H1 (cell line): ENCODE data around the gene WDR91. TPM values are rescaled to one million over a fixed set of nuclear protein-coding genes. Genes with fewer than 3 reads are reported as not detected.

ENCODE experiments used
- CTCF ChIA-PET: fragments of 300-600 bp; sonication (Branson Sonifier 250); formaldehyde crosslinking; loops from one replicate; lab custom pipeline; 2021; ENCODE audit not compliant: partially characterized antibody; lab: Charles Lee
- POLR2A ChIA-PET: fragments of 300-600 bp; sonication (Branson Sonifier 250); formaldehyde crosslinking; loops from one replicate; lab custom pipeline; 2021; ENCODE audit warnings: inconsistent platforms; ENCODE audit not compliant: partially characterized antibody; lab: Charles Lee
- DNase-seq, 2 experiments: peaks; one replicate each; pipeline versions ENCODE4 v3.0.0 to v3.0.0-alpha.2; 2010 to 2022; ENCODE audit warnings: low spot score in 2 of 2, low read depth in 1 of 2, mixed read lengths in 1 of 2
- FAIRE-seq: peaks from 2 replicates; lab custom pipeline; 2011; peaks lifted over from hg19 to GRCh38; lab: Jason Lieb, UNC
- H2AFZ ChIP-seq: 2 replicates; pipeline ENCODE4 v1.8.1; 2012; ENCODE audit warnings: low read length, inconsistent platforms
- H2AK5ac ChIP-seq: 2 replicates; pipeline ENCODE4 v1.6.1; 2013; ENCODE audit warnings: low read depth, low read length
- H2BK120ac ChIP-seq: replicated peaks from 2 replicates; pipeline ENCODE3; 2013; ENCODE audit warnings: low read depth, low read length, inconsistent platforms
- H2BK12ac ChIP-seq: 2 replicates; pipeline ENCODE4 v1.6.1; 2013; ENCODE audit warnings: low read depth, low read length
- H2BK15ac ChIP-seq: 2 replicates; pipeline ENCODE4 v1.6.1; 2013; ENCODE audit warnings: low read length
- H2BK20ac ChIP-seq: 2 replicates; pipeline ENCODE4 v1.6.1; 2013; ENCODE audit warnings: low read length
- H2BK5ac ChIP-seq: 2 replicates; pipeline ENCODE4 v1.6.1; 2013; ENCODE audit warnings: low read depth, low read length
- H3K14ac ChIP-seq: 2 replicates; pipeline ENCODE4 v1.6.1; 2013; ENCODE audit warnings: inconsistent platforms; ENCODE audit not compliant: insufficient read length
- H3K18ac ChIP-seq: 2 replicates; pipeline ENCODE4 v1.6.1; 2013; ENCODE audit warnings: low read length; ENCODE audit errors: extremely low read depth
- H3K23ac ChIP-seq: 2 replicates; pipeline ENCODE4 v1.6.1; 2013; ENCODE audit warnings: inconsistent platforms; ENCODE audit not compliant: insufficient read length
- H3K23me2 ChIP-seq: 2 replicates; pipeline ENCODE4 v1.6.1; 2013; ENCODE audit warnings: low read depth, low read length
- H3K27ac ChIP-seq: 2 replicates; pipeline ENCODE4 v1.6.1; 2011; ENCODE audit warnings: low read depth, low read length, inconsistent platforms
- H3K27me3 ChIP-seq, 4 experiments: replicated peaks in 1 of 4; 1 replicate in 1 of 4; 2 replicates in 3 of 4; pipeline versions ENCODE4 v1.6.1 to v1.8.1; 2011 to 2013; ENCODE audit warnings: low read length in 3 of 4, mild to moderate bottlenecking in 3 of 4, inconsistent platforms in 2 of 4, mixed read lengths in 2 of 4, moderate library complexity in 1 of 4; ENCODE audit not compliant: control insufficient read depth in 3 of 4, insufficient read depth in 3 of 4; ENCODE audit errors: extremely low read depth in 1 of 4
- H3K36me3 ChIP-seq, 4 experiments: 2 replicates each; pipeline versions ENCODE4 v1.6.1 to v1.8.1; 2011 to 2013; ENCODE audit warnings: mild to moderate bottlenecking in 4 of 4, low read length in 3 of 4, moderate library complexity in 2 of 4, control low read depth in 1 of 4, inconsistent platforms in 1 of 4; ENCODE audit not compliant: insufficient read depth in 4 of 4, control insufficient read depth in 2 of 4
- H3K4ac ChIP-seq: replicated peaks from 2 replicates; pipeline ENCODE3; 2013; ENCODE audit warnings: low read length, low read depth, mixed read lengths, inconsistent platforms; ENCODE audit not compliant: insufficient read length
- H3K4me1 ChIP-seq, 4 experiments: replicated peaks in 1 of 4; 1 replicate in 1 of 4; 2 replicates in 3 of 4; pipeline versions ENCODE4 v1.6.1 to v1.8.1; 2011 to 2013; ENCODE audit warnings: low read length in 3 of 4, inconsistent platforms in 2 of 4, mixed read lengths in 1 of 4; ENCODE audit not compliant: insufficient read depth in 4 of 4, control insufficient read depth in 3 of 4
- H3K4me2 ChIP-seq, 2 experiments: 2 replicates each; pipeline versions ENCODE4 v1.6.1 to v1.8.1; 2011 to 2013; ENCODE audit warnings: low read depth in 2 of 2, low read length in 2 of 2, control low read depth in 1 of 2, inconsistent platforms in 1 of 2, mild to moderate bottlenecking in 1 of 2; ENCODE audit not compliant: insufficient read depth in 1 of 2
- H3K4me3 ChIP-seq, 4 experiments: fragments of 200-600, 300-600 bp in 1 of 4; sonication (generic), shearing (Covaris generic), sonication (Bioruptor Twin) in 1 of 4; 2 replicates each; pipeline versions ENCODE4 v1.5.1 to v1.8.1; 2011 to 2016; ENCODE audit warnings: low read length in 4 of 4, low read depth in 3 of 4, control low read depth in 2 of 4, inconsistent platforms in 2 of 4, mild to moderate bottlenecking in 2 of 4, mixed read lengths in 1 of 4, moderate library complexity in 1 of 4; ENCODE audit not compliant: insufficient read depth in 2 of 4; ENCODE audit errors: extremely low read depth in 1 of 4
- H3K56ac ChIP-seq: replicated peaks from 2 replicates; pipeline ENCODE3; 2013; ENCODE audit warnings: low read depth, mild to moderate bottlenecking, mixed read lengths, low read length, inconsistent platforms; ENCODE audit not compliant: insufficient read length
- H3K79me1 ChIP-seq: 2 replicates; pipeline ENCODE4 v1.6.1; 2013; ENCODE audit warnings: low read depth, low read length, control low read depth
- H3K79me2 ChIP-seq, 2 experiments: 2 replicates each; pipeline versions ENCODE4 v1.6.1 to v1.8.1; 2012 to 2013; ENCODE audit warnings: low read length in 2 of 2, mild to moderate bottlenecking in 2 of 2, inconsistent platforms in 1 of 2; ENCODE audit not compliant: insufficient read depth in 2 of 2, control insufficient read depth in 1 of 2
- H3K9ac ChIP-seq, 4 experiments: replicated peaks in 1 of 4; 1 replicate in 1 of 4; 2 replicates in 3 of 4; pipeline versions ENCODE4 v1.6.1 to v1.8.1; 2011 to 2013; ENCODE audit warnings: low read depth in 3 of 4, low read length in 3 of 4, control low read depth in 2 of 4, mild to moderate bottlenecking in 2 of 4, moderate library complexity in 2 of 4, inconsistent platforms in 1 of 4; ENCODE audit errors: extremely low read depth in 1 of 4
- H3K9me3 ChIP-seq, 2 experiments: 2 replicates each; pipeline versions ENCODE4 v1.6.1 to v1.8.1; 2012 to 2013; ENCODE audit warnings: mild to moderate bottlenecking in 2 of 2, moderate library complexity in 2 of 2, control low read depth in 1 of 2, inconsistent platforms in 1 of 2, low read depth in 1 of 2, low read length in 1 of 2, mixed read lengths in 1 of 2; ENCODE audit not compliant: insufficient read depth in 2 of 2
- H4K20me1 ChIP-seq, 2 experiments: replicated peaks in 1 of 2; 2 replicates each; pipeline versions ENCODE3 to v1.8.1; 2011 to 2013; ENCODE audit warnings: inconsistent platforms in 2 of 2, low read length in 2 of 2, mild to moderate bottlenecking in 1 of 2; ENCODE audit not compliant: insufficient read depth in 2 of 2, control insufficient read depth in 1 of 2
- H4K5ac ChIP-seq: 2 replicates; pipeline ENCODE4 v1.6.1; 2013; ENCODE audit warnings: low read length, low read depth, mixed read lengths, inconsistent platforms; ENCODE audit not compliant: insufficient read length
- H4K8ac ChIP-seq: 2 replicates; pipeline ENCODE4 v1.8.0; 2013; ENCODE audit warnings: mild to moderate bottlenecking, moderate library complexity, low read length, inconsistent platforms; ENCODE audit not compliant: insufficient read depth; ENCODE audit errors: extremely low read depth
- H4K91ac ChIP-seq: replicated peaks from 2 replicates; pipeline ENCODE3; 2013; ENCODE audit warnings: low read length, mixed read lengths, inconsistent platforms; ENCODE audit not compliant: insufficient read length
- ATF2 ChIP-seq: IDR thresholded peaks from 2 replicates; pipeline ENCODE4 v1.6.1; 2012; ENCODE audit warnings: low read length, inconsistent platforms
- POLR2A ChIP-seq, 2 experiments: IDR thresholded peaks; 1 replicate in 1 of 2; 2 replicates in 1 of 2; pipeline ENCODE4 v1.6.1; 2011; ENCODE audit warnings: low read depth in 2 of 2, low read length in 2 of 2, mild to moderate bottlenecking in 2 of 2; ENCODE audit errors: control extremely low read depth in 1 of 2
- WGBS, 2 experiments: shearing (Covaris generic) in 1 of 2; methylation state at CpG; one replicate each; pipeline versions ENCODE4 v1.1.6 to v1.1.7; 2013 to 2015; ENCODE audit warnings: low lambda C conversion rate in 2 of 2, mixed read lengths in 2 of 2, inconsistent platforms in 1 of 2, low coverage in 1 of 2, missing lambda C conversion rate in 1 of 2; ENCODE audit not compliant: insufficient replicate concordance in 2 of 2, insufficient coverage in 1 of 2, insufficient read length in 1 of 2; ENCODE audit errors: extremely low coverage in 1 of 2, missing lambda C conversion rate in 1 of 2; 5-methylcytosine and 5-hydroxymethylcytosine counted together
- polyA plus RNA-seq, 7 experiments: library from polyadenylated mRNA; depleted of rRNA in 3 of 7; stranded (reverse) in 5 of 7; unstranded in 2 of 7; fragments of >200 nt in 5 of 7; fragments of 200-250 nt in 2 of 7; gene quantifications; 1 replicate in 5 of 7; 2 replicates in 1 of 7; 4 replicates in 1 of 7; pipeline versions ENCODE4 v1.2.1 to v1.2.3, GENCODE V29; 2011 to 2013; ENCODE audit warnings: missing spikeins in 2 of 7, mixed read lengths in 2 of 7
- total RNA-seq: library from RNA; stranded (reverse); fragmentation: NEBNext Ultra II Directional; extraction: Animal tissue kit (Norgen Biotek cat#: 25700); gene quantifications from 2 replicates; pipeline ENCODE4 v1.2.1, GENCODE V29; 2021

Gene WDR91
- total and polyA plus RNA-seq, 2 of the 8 experiments (the other 6 are each of a cell fraction or from before 2014, with no cell fraction given) = 8.2 to 14.7 TPM

- H4K91ac ChIP-seq = no peak overlapping the region
- no peak overlapping the region for H3K56ac ChIP-seq
- no peak overlapping the region for H2BK12ac ChIP-seq
- 86% methylated on average over 13 of the region's 13 CpGs; no CpG with 5 or more reads in 1 of the 2 experiments for WGBS, 2 experiments
- H3K23ac ChIP-seq = no peak overlapping the region
- H2BK15ac ChIP-seq = no peak overlapping the region
- no peak overlapping the region for H2BK120ac ChIP-seq
- no peaks in the 10 kb centered on the region for H3K23me2 ChIP-seq
- no peak overlapping the region for H3K14ac ChIP-seq
- ChIA-PET CTCF (interaction anchor here (1.2 to 1.7 kb wide), 5 partner anchors 9 to 544 kb away, joined by 3 to 4 read pairs (median 3); partner anchors contain the start of gene AGBL3), POLR2A (interaction anchor here (1.0 to 4.3 kb wide), 3 partner anchors 8 to 15 kb away, joined by 4 to 20 read pairs (median 6); partner anchors contain the start of gene CYREN)
- no peak overlapping the region for H3K4ac ChIP-seq
- no peak overlapping the region for H3K18ac ChIP-seq
- H4K8ac ChIP-seq = no peak overlapping the region
- H3K79me1 ChIP-seq = no peaks in the 10 kb centered on the region
- no peak overlapping the region for H2BK5ac ChIP-seq
- H3K27me3 ChIP-seq = no peaks in the 10 kb centered on the region
- H4K20me1 ChIP-seq = no peaks in the 10 kb centered on the region
- no peak overlapping the region for H3K9ac ChIP-seq
- no peaks in the 10 kb centered on the region for H3K79me2 ChIP-seq
- H3K4me3 ChIP-seq = no peak overlapping the region
- no peak overlapping the region for H3K27ac ChIP-seq
- no peak overlapping the region for H3K4me2 ChIP-seq
- no peak overlapping the region for H2BK20ac ChIP-seq
- H3K4me1 ChIP-seq = peaks cover 0 to 3% (median 2%) of the 10 kb centered on the region in 4 experiments; a peak in 3 of 7 replicates
- no peak overlapping the region for H4K5ac ChIP-seq
- H2AK5ac ChIP-seq = no peak overlapping the region
- H3K36me3 ChIP-seq = peaks cover 0 to 12% (median 1%) of the 10 kb centered on the region in 4 experiments; a peak in 4 of 8 replicates
- peaks cover 22 to 35% of the 10 kb centered on the region in 2 experiments for H3K9me3 ChIP-seq
- no peak overlapping the region for H2AFZ ChIP-seq
- no peak for DNase-seq
- FAIRE-seq = no peak
- TF ChIP-seq POLR2A (IDR thresholded peaks at IDR 0.05; ENCODE audit: control extremely low read depth in 1 of 2, low read depth in 2 of 2, low read length in 2 of 2) (no peak), ATF2 (no peak)
These were observed 33.0 kb downstream of the WDR91 start for GRCh38 chr7:135178364-135178763.
